ENCODE measurements around the gene KRT39. TPM values are rescaled to one million over a fixed set of nuclear protein-coding genes. Genes with fewer than 3 reads are reported as not detected.
A peak's percentile ranks its signal among the peaks of the same experiment; 100 is the strongest.

KRT39 gene
- total and polyA plus RNA-seq, 2 of the 13 experiments (the other 11 are each of a cell fraction or from before 2014, with no cell fraction given): 0.07 to 1.2 TPM

DNA sequence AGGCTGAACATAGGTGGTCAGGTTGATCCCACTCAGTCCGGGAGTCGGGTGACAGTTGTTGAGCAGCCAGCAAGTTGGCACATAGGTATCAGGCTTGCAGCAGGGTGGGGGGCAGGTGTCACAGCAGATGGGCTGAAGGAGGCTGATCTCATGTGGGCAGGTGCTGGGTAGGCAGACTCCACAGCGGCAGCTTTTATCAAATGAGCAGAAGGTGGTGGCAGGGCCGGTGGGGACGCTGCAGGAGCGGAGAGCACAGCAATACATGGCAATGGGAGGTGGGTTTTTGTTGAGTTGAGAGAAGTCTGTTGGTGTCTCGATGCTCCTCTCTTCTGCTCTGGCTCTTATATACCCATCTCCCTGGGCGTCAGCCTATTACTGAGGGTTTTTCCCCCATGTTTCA lies 42.1 kb upstream of the KRT39 start, which contains the start of gene KRTAP3-1 (continued):
- TF ChIP-seq NBN (conservative IDR thresholded peaks at IDR 0.05) (no peak), NFKB2 (CRISPR knock-in tag; IDR thresholded peaks at IDR 0.05; ENCODE audit: borderline replicate concordance) (0 out of 2 replicates have a peak, but pooled peaks have one; percentile 47), ZNF724P (CRISPR knock-in tag; IDR thresholded peaks at IDR 0.05; ENCODE audit: borderline replicate concordance) (no peak), FOSL2 (CRISPR knock-in tag; IDR thresholded peaks at IDR 0.05) (0 out of 2 replicates have a peak, but pooled peaks have one; percentile 7), EEA1 (CRISPR knock-in tag; IDR thresholded peaks at IDR 0.05; ENCODE audit: borderline replicate concordance) (no peak), BCL6 (CRISPR knock-in tag; IDR thresholded peaks at IDR 0.05) (no peak), RNF2 (conservative IDR thresholded peaks at IDR 0.05; ENCODE audit: low read depth) (no peak), HDAC6 (IDR thresholded peaks at IDR 0.05; ENCODE audit: low read depth, low read length) (no peak), BRD4 (CRISPR knock-in tag; IDR thresholded peaks at IDR 0.05) (0 out of 2 replicates have a peak, but pooled peaks have one; percentile 49), PITX1 (CRISPR knock-in tag; IDR thresholded peaks at IDR 0.05) (no peak; the same call in 1 of the 2 replicates), ISX (CRISPR knock-in tag; conservative IDR thresholded peaks at IDR 0.05) (no peak)
- TF ChIP-seq, protein P1, sequence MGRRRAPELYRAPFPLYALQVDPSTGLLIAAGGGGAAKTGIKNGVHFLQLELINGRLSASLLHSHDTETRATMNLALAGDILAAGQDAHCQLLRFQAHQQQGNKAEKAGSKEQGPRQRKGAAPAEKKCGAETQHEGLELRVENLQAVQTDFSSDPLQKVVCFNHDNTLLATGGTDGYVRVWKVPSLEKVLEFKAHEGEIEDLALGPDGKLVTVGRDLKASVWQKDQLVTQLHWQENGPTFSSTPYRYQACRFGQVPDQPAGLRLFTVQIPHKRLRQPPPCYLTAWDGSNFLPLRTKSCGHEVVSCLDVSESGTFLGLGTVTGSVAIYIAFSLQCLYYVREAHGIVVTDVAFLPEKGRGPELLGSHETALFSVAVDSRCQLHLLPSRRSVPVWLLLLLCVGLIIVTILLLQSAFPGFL (CRISPR knock-in tag; IDR thresholded peaks at IDR 0.05): no peak
- TF ChIP-seq, protein P2, sequence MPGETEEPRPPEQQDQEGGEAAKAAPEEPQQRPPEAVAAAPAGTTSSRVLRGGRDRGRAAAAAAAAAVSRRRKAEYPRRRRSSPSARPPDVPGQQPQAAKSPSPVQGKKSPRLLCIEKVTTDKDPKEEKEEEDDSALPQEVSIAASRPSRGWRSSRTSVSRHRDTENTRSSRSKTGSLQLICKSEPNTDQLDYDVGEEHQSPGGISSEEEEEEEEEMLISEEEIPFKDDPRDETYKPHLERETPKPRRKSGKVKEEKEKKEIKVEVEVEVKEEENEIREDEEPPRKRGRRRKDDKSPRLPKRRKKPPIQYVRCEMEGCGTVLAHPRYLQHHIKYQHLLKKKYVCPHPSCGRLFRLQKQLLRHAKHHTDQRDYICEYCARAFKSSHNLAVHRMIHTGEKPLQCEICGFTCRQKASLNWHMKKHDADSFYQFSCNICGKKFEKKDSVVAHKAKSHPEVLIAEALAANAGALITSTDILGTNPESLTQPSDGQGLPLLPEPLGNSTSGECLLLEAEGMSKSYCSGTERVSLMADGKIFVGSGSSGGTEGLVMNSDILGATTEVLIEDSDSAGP (CRISPR knock-in tag; IDR thresholded peaks at IDR 0.05; ENCODE audit: borderline replicate concordance): 0 out of 2 replicates have a peak, but pooled peaks have one; percentile 29
- TF ChIP-seq, protein P3, sequence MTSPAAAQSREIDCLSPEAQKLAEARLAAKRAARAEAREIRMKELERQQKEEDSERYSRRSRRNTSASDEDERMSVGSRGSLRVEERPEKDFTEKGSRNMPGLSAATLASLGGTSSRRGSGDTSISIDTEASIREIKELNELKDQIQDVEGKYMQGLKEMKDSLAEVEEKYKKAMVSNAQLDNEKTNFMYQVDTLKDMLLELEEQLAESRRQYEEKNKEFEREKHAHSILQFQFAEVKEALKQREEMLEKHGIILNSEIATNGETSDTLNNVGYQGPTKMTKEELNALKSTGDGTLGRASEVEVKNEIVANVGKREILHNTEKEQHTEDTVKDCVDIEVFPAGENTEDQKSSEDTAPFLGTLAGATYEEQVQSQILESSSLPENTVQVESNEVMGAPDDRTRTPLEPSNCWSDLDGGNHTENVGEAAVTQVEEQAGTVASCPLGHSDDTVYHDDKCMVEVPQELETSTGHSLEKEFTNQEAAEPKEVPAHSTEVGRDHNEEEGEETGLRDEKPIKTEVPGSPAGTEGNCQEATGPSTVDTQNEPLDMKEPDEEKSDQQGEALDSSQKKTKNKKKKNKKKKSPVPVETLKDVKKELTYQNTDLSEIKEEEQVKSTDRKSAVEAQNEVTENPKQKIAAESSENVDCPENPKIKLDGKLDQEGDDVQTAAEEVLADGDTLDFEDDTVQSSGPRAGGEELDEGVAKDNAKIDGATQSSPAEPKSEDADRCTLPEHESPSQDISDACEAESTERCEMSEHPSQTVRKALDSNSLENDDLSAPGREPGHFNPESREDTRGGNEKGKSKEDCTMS (CRISPR knock-in tag; conservative IDR thresholded peaks at IDR 0.05): no peak

Data from HepG2 (cell line).